HEK293 (cell line): ENCODE data around the gene KRTAP10-7.

Experiments used
- CTCF ChIA-PET: fragments of 350-600 bp; formaldehyde crosslinking; extraction: SDS; loops from one replicate; lab custom pipeline; 2021; ENCODE audit warnings: antibody characterized with exemption; lab: Yijun Ruan, JAX
- POLR2A ChIA-PET: fragments of 300-600 bp; formaldehyde crosslinking; extraction: SDS; loops from one replicate; lab custom pipeline; 2020; ENCODE audit warnings: antibody characterized with exemption, inconsistent platforms; lab: Yijun Ruan, JAX
- H3K27ac ChIP-seq: fragments of 200-500 bp; sonication (Bioruptor generic); 2 replicates; pipeline ENCODE4 v1.5.1; 2014; ENCODE audit warnings: low read depth, low read length, control low read depth, inconsistent platforms; ENCODE audit errors: extremely low read depth
- H3K36me3 ChIP-seq, 2 experiments: fragments of 200-500 bp in 1 of 2; sonication (Bioruptor generic) in 1 of 2; 1 replicate in 1 of 2; 2 replicates in 1 of 2; pipeline ENCODE4 v1.5.1; 2014 to 2017; ENCODE audit warnings: inconsistent platforms in 2 of 2, low read length in 2 of 2; ENCODE audit not compliant: control insufficient read depth in 2 of 2, insufficient read depth in 1 of 2
- H3K4me1 ChIP-seq: fragments of 200-500 bp; sonication (Bioruptor generic); 2 replicates; pipeline ENCODE4 v1.5.1; 2014; ENCODE audit warnings: mild to moderate bottlenecking, low read length, inconsistent platforms; ENCODE audit not compliant: control insufficient read depth, insufficient read depth
- H3K4me3 ChIP-seq: 2 replicates; pipeline ENCODE4 v1.5.1; 2011; ENCODE audit warnings: low read depth, mild to moderate bottlenecking, control low read depth, low read length, moderate library complexity
- H3K9me3 ChIP-seq: fragments of 200-500 bp; sonication (Bioruptor generic); 2 replicates; pipeline ENCODE4 v1.5.1; 2014; ENCODE audit warnings: low read depth, low read length, inconsistent platforms; ENCODE audit not compliant: control insufficient read depth, insufficient read depth
- GFI1B ChIP-seq: fragments of 450-650 bp; formaldehyde crosslinking; IDR thresholded peaks from 2 replicates; pipeline ENCODE4 v1.5.1; 2016; ENCODE audit warnings: missing biosample characterization, missing genetic modification characterization
- SALL2 ChIP-seq: fragments of 450-650 bp; formaldehyde crosslinking; IDR thresholded peaks from 2 replicates; pipeline ENCODE4 v1.5.0; 2017; ENCODE audit warnings: missing biosample characterization, mild to moderate bottlenecking, missing genetic modification characterization, borderline replicate concordance
- SP2 ChIP-seq: fragments of 450-650 bp; formaldehyde crosslinking; IDR thresholded peaks from 2 replicates; pipeline ENCODE4 v1.5.1; 2016; ENCODE audit warnings: missing biosample characterization, missing genetic modification characterization
- SP3 ChIP-seq: fragments of 450-650 bp; formaldehyde crosslinking; IDR thresholded peaks from 2 replicates; pipeline ENCODE4 v1.5.1; 2016; ENCODE audit warnings: missing biosample characterization, missing genetic modification characterization
- SP7 ChIP-seq: fragments of 450-650 bp; formaldehyde crosslinking; IDR thresholded peaks from 2 replicates; pipeline ENCODE4 v1.5.1; 2016; ENCODE audit warnings: missing biosample characterization, missing genetic modification characterization
- ZBTB11 ChIP-seq: fragments of 450-650 bp; formaldehyde crosslinking; conservative IDR thresholded peaks from 2 replicates; pipeline ENCODE4 v1.5.1; 2016; ENCODE audit warnings: low read depth, missing biosample characterization, missing genetic modification characterization
- ZFP3 ChIP-seq: fragments of 450-650 bp; formaldehyde crosslinking; IDR thresholded peaks from 2 replicates; pipeline ENCODE4 v1.5.1; 2016; ENCODE audit warnings: low read depth, missing biosample characterization, missing genetic modification characterization
- ZNF133 ChIP-seq: fragments of 450-650 bp; formaldehyde crosslinking; IDR thresholded peaks from 2 replicates; pipeline ENCODE4 v1.5.1; 2016; ENCODE audit warnings: missing biosample characterization, missing genetic modification characterization
- ZNF211 ChIP-seq: fragments of 450-650 bp; formaldehyde crosslinking; IDR thresholded peaks from 2 replicates; pipeline ENCODE4 v1.5.1; 2016; ENCODE audit warnings: low read depth, missing biosample characterization, missing genetic modification characterization
- ZNF23 ChIP-seq: fragments of 450-650 bp; formaldehyde crosslinking; IDR thresholded peaks from 2 replicates; pipeline ENCODE4 v1.5.1; 2016; ENCODE audit warnings: missing biosample characterization, missing genetic modification characterization, borderline replicate concordance
- ZNF24 ChIP-seq: fragments of 450-650 bp; formaldehyde crosslinking; IDR thresholded peaks from 2 replicates; pipeline ENCODE4 v1.5.1; 2016; ENCODE audit warnings: missing biosample characterization, missing genetic modification characterization
- ZNF274 ChIP-seq, 2 experiments: fragments of 200-500 bp in 1 of 2; fragments of 450-650 bp in 1 of 2; sonication (Bioruptor generic) in 1 of 2; formaldehyde crosslinking in 1 of 2; IDR thresholded peaks; 2 replicates each; pipeline versions ENCODE4 v1.5.1 to v1.6.1; 2014 to 2016; ENCODE audit warnings: borderline replicate concordance in 1 of 2, inconsistent platforms in 1 of 2, low read length in 1 of 2, missing biosample characterization in 1 of 2, missing genetic modification characterization in 1 of 2
- ZNF292 ChIP-seq: fragments of 450-650 bp; formaldehyde crosslinking; IDR thresholded peaks from 2 replicates; pipeline ENCODE4 v1.5.1; 2016; ENCODE audit warnings: low read depth, missing biosample characterization, missing genetic modification characterization, borderline replicate concordance
- ZNF324 ChIP-seq: fragments of 450-650 bp; formaldehyde crosslinking; IDR thresholded peaks from 2 replicates; pipeline ENCODE4 v1.5.1; 2016; ENCODE audit warnings: missing biosample characterization, missing genetic modification characterization
- ZNF416 ChIP-seq: fragments of 450-650 bp; formaldehyde crosslinking; IDR thresholded peaks from 2 replicates; pipeline ENCODE4 v1.5.1; 2016; ENCODE audit warnings: missing biosample characterization, missing genetic modification characterization
- ZNF530 ChIP-seq: fragments of 450-650 bp; formaldehyde crosslinking; IDR thresholded peaks from 2 replicates; pipeline ENCODE4 v1.5.1; 2016; ENCODE audit warnings: low read depth, missing biosample characterization, missing genetic modification characterization
- ZNF629 ChIP-seq: fragments of 450-650 bp; formaldehyde crosslinking; IDR thresholded peaks from 2 replicates; pipeline ENCODE4 v1.5.1; 2017; ENCODE audit warnings: missing biosample characterization, missing genetic modification characterization
- ZNF639 ChIP-seq: fragments of 450-650 bp; formaldehyde crosslinking; IDR thresholded peaks from 2 replicates; pipeline ENCODE4 v1.5.1; 2016; ENCODE audit warnings: missing biosample characterization, missing genetic modification characterization
- ZNF660 ChIP-seq: fragments of 450-650 bp; IDR thresholded peaks from 2 replicates; pipeline ENCODE4 v1.5.1; 2018; ENCODE audit warnings: missing biosample characterization, mild to moderate bottlenecking, missing genetic modification characterization
- ZNF768 ChIP-seq: fragments of 450-650 bp; formaldehyde crosslinking; IDR thresholded peaks from 2 replicates; pipeline ENCODE4 v1.5.1; 2018; ENCODE audit warnings: missing biosample characterization, mild to moderate bottlenecking, missing genetic modification characterization
- ZSCAN5A ChIP-seq: fragments of 450-650 bp; formaldehyde crosslinking; IDR thresholded peaks from 2 replicates; pipeline ENCODE4 v1.5.1; 2016; ENCODE audit warnings: missing biosample characterization, missing genetic modification characterization

KRTAP10-7 gene

GRCh38 chr21:44583800-44584147, 16.6 kb upstream of the KRTAP10-7 start:
- H3K36me3 ChIP-seq = no peaks in the 10 kb centered on the region
- TF ChIP-seq ZNF530 (tag by site-specific recombination) (no peak), SP7 (tag by site-specific recombination) (0 out of 2 replicates have a peak, but pooled peaks have one; percentile 14), ZBTB11 (tag by site-specific recombination) (peak; percentile 94), ZSCAN5A (tag by site-specific recombination) (no peak), ZNF660 (tag by site-specific recombination) (0 out of 2 replicates have a peak, but pooled peaks have one; percentile 11)
- TF ChIP-seq, all 188 proteins: peak for 3
- no peaks in the 10 kb centered on the region for H3K4me1 ChIP-seq
- no peak overlapping the region for H3K27ac ChIP-seq
- peaks cover 2% of the 10 kb centered on the region; the same call in 1 of the 2 replicates for H3K9me3 ChIP-seq
- POLR2A ChIA-PET = no interaction called here
- no peak overlapping the region for H3K4me3 ChIP-seq
- CTCF ChIA-PET = interaction anchor here (1.7 kb wide), 1 partner anchor 13 kb away, joined by 7 read pairs; no protein-coding TSS in a partner anchor

- POLR2A ChIA-PET = no interaction called here
- Histone ChIP-seq H3K36me3 (no peaks in the 10 kb centered on the region), H3K9me3 (peaks cover 2% of the 10 kb centered on the region; the same call in 1 of the 2 replicates), H3K27ac (no peak overlapping the region), H3K4me1 (no peaks in the 10 kb centered on the region), H3K4me3 (no peak overlapping the region)
- CTCF ChIA-PET = no interaction called here
- TF ChIP-seq ZFP3 (tag by site-specific recombination) (no peak), SP2 (tag by site-specific recombination) (no peak), ZNF629 (tag by site-specific recombination) (no peak), ZNF211 (tag by site-specific recombination) (no peak), ZNF324 (tag by site-specific recombination) (no peak), ZNF24 (tag by site-specific recombination) (no peak), SP7 (tag by site-specific recombination) (no peak), SALL2 (tag by site-specific recombination) (no peak), GFI1B (no peak), ZNF416 (tag by site-specific recombination) (no peak), ZNF274 (IDR thresholded peaks at IDR 0.05; ENCODE audit: low read length) (no peak), ZNF274 (tag by site-specific recombination; IDR thresholded peaks at IDR 0.05; ENCODE audit: borderline replicate concordance) (no peak), ZNF23 (tag by site-specific recombination) (no peak), ZNF530 (tag by site-specific recombination) (no peak), ZNF639 (tag by site-specific recombination) (no peak), SP3 (tag by site-specific recombination) (no peak), ZNF292 (no peak), ZNF133 (tag by site-specific recombination) (no peak), ZNF768 (tag by site-specific recombination) (no peak)
Measured at GRCh38 chr21:44585892-44586291, 14.5 kb upstream of the KRTAP10-7 start.
